Measurements from ENCODE around the gene MTFR2.

The MTFR2 gene

GRCh38 chr6:136184738-136185137 is 65.4 kb downstream of the MTFR2 start:
- TF ChIP-seq CTCF (conservative IDR thresholded peaks at IDR 0.05; ENCODE audit: low read depth, low read length): no peak
- H3K4me3 ChIP-seq (ENCODE audit: low read length): no peak overlapping the region
- no peak for DNase-seq (ENCODE audit: low read depth)

GRCh38 chr6:136181861-136182260 is 68.2 kb downstream of the MTFR2 start:
- TF ChIP-seq CTCF (conservative IDR thresholded peaks at IDR 0.05; ENCODE audit: low read depth, low read length): no peak
- no peak overlapping the region for H3K4me3 ChIP-seq (ENCODE audit: low read length)
- no peak for DNase-seq (ENCODE audit: low read depth)

- TF ChIP-seq CTCF (conservative IDR thresholded peaks at IDR 0.05; ENCODE audit: low read depth, low read length): no peak
- no peak for DNase-seq (ENCODE audit: low read depth)
- no peak overlapping the region for H3K4me3 ChIP-seq (ENCODE audit: low read length)
Measured at GRCh38 chr6:136181512-136181833, 68.6 kb downstream of the MTFR2 start.
